ENCODE results near the gene PHF3. TPM values are rescaled to one million over a fixed set of nuclear protein-coding genes. Genes with fewer than 3 reads are reported as not detected.

PHF3 gene
- total RNA-seq, 1 donor from 2014 or later = 61.1 TPM

GRCh38 chr6:63708631-63709030 is 73.0 kb downstream of the PHF3 start:
- TF ChIP-seq CTCF (IDR thresholded peaks at IDR 0.05) = no peak
- no peak for ATAC-seq
- intact Hi-C loops (cut with DNase I) = no loop called here
- Histone ChIP-seq H3K27me3 (no peaks in the 10 kb centered on the region), H3K9me3 (no peaks in the 10 kb centered on the region), H3K27ac (no peak overlapping the region), H3K4me1 (no peaks in the 10 kb centered on the region), H3K36me3 (peaks cover 98% of the 10 kb centered on the region), H3K4me3 (no peak overlapping the region)
- DNase-seq = no peak

- intact Hi-C loops (cut with DNase I) = no loop called here
- Histone ChIP-seq H3K4me3 (no peak overlapping the region), H3K9me3 (no peaks in the 10 kb centered on the region), H3K36me3 (peaks cover 95% of the 10 kb centered on the region), H3K27me3 (no peaks in the 10 kb centered on the region), H3K27ac (no peak overlapping the region), H3K4me1 (no peaks in the 10 kb centered on the region)
- ATAC-seq (no peak), DNase-seq (no peak)
- TF ChIP-seq CTCF (IDR thresholded peaks at IDR 0.05) = no peak
Measured at GRCh38 chr6:63709148-63709547, 73.5 kb downstream of the PHF3 start.

DNA sequence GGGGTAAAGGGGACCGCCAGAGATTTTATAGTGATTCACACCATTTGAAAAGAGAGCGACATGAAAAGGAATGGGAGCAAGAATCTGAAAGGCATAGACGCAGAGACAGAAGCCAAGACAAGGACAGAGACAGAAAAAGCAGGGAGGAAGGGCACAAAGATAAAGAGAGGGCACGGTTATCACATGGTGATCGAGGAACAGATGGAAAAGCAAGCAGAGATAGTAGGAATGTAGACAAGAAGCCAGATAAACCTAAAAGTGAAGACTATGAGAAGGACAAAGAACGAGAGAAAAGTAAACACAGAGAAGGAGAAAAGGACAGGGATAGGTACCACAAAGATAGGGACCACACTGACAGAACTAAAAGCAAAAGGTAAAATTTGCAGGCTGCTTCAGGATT is 77.7 kb downstream of the PHF3 start:
- no peaks in the 10 kb centered on the region for H3K9me3 ChIP-seq
- H3K4me3 ChIP-seq = no peak overlapping the region
- TF ChIP-seq CTCF (IDR thresholded peaks at IDR 0.05) = no peak
- peaks cover 63% of the 10 kb centered on the region for H3K36me3 ChIP-seq
- DNase-seq = no peak
- H3K27me3 ChIP-seq = no peaks in the 10 kb centered on the region
- intact Hi-C loops (cut with DNase I) = no loop called here
- ATAC-seq = no peak
- H3K27ac ChIP-seq = no peak overlapping the region
- H3K4me1 ChIP-seq = no peaks in the 10 kb centered on the region

DNA sequence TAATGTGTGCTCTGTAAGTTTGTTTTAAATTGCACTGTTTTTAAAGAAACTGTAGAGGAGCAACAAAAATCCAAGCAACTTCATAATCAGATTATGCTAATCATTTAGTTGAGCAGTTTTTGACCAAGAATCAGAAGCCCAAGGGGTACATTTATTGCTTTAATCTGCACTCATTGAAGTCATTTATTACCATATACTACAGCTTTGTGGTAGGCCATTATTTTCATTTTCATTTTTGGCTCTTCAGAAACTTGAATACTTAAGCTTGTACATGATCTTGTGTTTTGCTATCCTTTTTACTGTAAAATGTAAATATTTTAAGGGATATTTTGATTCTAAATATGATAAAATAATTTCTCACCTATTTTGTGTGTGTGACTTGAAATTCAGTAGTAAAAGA is 78.5 kb downstream of the PHF3 start:
- DNase-seq (no peak), ATAC-seq (no peak)
- no peak overlapping the region for H3K4me3 ChIP-seq
- H3K36me3 ChIP-seq = peaks cover 57% of the 10 kb centered on the region
- intact Hi-C loops (cut with DNase I) = no loop called here
- H3K27ac ChIP-seq = no peak overlapping the region
- no peak for TF ChIP-seq CTCF (IDR thresholded peaks at IDR 0.05)
- H3K27me3 ChIP-seq = no peaks in the 10 kb centered on the region
- no peaks in the 10 kb centered on the region for H3K4me1 ChIP-seq
- no peaks in the 10 kb centered on the region for H3K9me3 ChIP-seq

GRCh38 chr6:63716169-63716568 is 80.6 kb downstream of the PHF3 start:
- no peaks in the 10 kb centered on the region for H3K27me3 ChIP-seq
- TF ChIP-seq CTCF (IDR thresholded peaks at IDR 0.05) = no peak
- no peak for DNase-seq
- no peak for ATAC-seq
- H3K4me3 ChIP-seq = no peak overlapping the region
- no peaks in the 10 kb centered on the region for H3K4me1 ChIP-seq
- H3K9me3 ChIP-seq = no peaks in the 10 kb centered on the region
- H3K27ac ChIP-seq = no peak overlapping the region
- intact Hi-C loops (cut with DNase I) = no loop called here
- H3K36me3 ChIP-seq = peaks cover 36% of the 10 kb centered on the region

DNA sequence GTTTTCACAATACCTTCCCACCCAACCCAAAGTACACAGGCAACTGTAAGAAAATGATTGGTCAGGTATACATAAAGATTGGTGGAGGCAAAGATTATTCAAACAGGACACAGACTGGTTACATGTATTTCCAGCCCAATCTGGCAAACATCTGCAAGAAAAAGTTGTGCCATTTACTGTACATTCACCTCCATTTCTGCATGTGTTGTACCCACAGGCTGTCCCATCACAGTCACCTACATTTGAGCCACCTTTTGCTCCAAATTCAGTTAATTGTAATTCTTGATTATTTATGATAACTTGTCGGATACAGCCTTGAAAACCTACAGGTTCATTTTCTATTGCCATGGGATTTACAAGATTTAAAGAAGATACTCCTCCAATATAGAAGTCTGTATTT is 85.6 kb downstream of the PHF3 start:
- Histone ChIP-seq H3K36me3 (no peaks in the 10 kb centered on the region), H3K4me1 (no peaks in the 10 kb centered on the region), H3K9me3 (no peaks in the 10 kb centered on the region), H3K27ac (no peak overlapping the region), H3K4me3 (no peak overlapping the region), H3K27me3 (no peaks in the 10 kb centered on the region)
- intact Hi-C loops (cut with DNase I) = no loop called here
- no peak for TF ChIP-seq CTCF (IDR thresholded peaks at IDR 0.05)
- no peak for DNase-seq
- no peak for ATAC-seq

Data from upper lobe of right lung (tissue), 1 donor.